PC-3 (cell line): ENCODE measurements around the gene KRT17.

Experiments used
- EZH2 ChIP-seq: fragments of 300-600 bp; sonication (generic); IDR thresholded peaks from one replicate; pipeline ENCODE4 v1.6.1; 2017; ENCODE audit warnings: antibody characterized with exemption, mild to moderate bottlenecking, low read length; ENCODE audit not compliant: unreplicated experiment
- EZH2phosphoT487 ChIP-seq: fragments of 300-600 bp; sonication (generic); IDR thresholded peaks from 2 replicates; pipeline ENCODE4 v1.6.1; 2018; ENCODE audit warnings: mild to moderate bottlenecking, antibody characterized with exemption, low read length, borderline replicate concordance
- TF ChIP-seq, protein P1 (sequence below): fragments of 300-600 bp; sonication (generic); conservative IDR thresholded peaks from 2 replicates; pipeline ENCODE4 v1.5.1; 2017; ENCODE audit warnings: antibody characterized with exemption, low read depth, mild to moderate bottlenecking, low read length

DNA sequence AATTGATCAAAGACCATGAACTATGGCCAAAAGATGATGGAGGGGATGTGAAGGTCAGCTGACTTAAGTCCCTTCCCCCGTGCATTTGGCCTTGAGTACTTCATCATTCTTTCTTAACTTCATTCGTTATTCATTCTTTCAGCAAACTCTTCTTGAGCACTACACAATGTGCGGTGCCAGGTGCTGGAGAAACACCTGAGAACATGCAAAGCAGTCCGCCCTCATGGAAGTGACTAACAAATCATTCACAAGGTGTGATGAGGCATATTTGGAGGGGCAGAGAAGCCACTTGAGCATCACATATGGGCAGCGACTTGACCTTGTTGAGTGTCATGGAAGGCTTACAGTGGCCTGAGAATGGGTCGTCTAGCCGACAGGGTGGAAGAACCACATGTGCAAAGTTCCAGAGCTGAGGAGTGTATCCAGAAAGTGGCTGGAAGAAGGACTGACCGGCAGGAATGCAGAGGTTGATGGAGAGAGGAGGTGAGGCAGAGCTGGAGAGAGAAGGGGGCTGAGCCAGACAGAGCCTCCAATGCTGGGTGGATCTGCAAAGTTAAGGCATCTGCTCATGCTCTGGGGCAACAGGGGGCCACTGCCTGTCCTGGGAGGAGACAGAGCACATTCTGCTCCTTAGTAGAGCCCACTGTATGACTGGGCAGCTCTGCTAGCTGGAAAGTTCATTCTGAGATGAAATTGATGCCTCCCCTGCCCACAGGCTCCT, 39.2 kb upstream of the KRT17 start:
- TF ChIP-seq EZH2: no peak
- TF ChIP-seq, protein P1, sequence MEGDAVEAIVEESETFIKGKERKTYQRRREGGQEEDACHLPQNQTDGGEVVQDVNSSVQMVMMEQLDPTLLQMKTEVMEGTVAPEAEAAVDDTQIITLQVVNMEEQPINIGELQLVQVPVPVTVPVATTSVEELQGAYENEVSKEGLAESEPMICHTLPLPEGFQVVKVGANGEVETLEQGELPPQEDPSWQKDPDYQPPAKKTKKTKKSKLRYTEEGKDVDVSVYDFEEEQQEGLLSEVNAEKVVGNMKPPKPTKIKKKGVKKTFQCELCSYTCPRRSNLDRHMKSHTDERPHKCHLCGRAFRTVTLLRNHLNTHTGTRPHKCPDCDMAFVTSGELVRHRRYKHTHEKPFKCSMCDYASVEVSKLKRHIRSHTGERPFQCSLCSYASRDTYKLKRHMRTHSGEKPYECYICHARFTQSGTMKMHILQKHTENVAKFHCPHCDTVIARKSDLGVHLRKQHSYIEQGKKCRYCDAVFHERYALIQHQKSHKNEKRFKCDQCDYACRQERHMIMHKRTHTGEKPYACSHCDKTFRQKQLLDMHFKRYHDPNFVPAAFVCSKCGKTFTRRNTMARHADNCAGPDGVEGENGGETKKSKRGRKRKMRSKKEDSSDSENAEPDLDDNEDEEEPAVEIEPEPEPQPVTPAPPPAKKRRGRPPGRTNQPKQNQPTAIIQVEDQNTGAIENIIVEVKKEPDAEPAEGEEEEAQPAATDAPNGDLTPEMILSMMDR: no peak
- TF ChIP-seq EZH2phosphoT487: no peak
